HG03469 (cell line): Measurements from ENCODE around the gene WRAP53.
A peak's percentile ranks its signal among the peaks of the same experiment; 100 is the strongest.

Experiments used
- ATAC-seq: cut with Tn5 transposase; IDR thresholded peaks from one replicate; pipeline ENCODE4 v1.9.1; 2021; ENCODE audit warnings: mild to moderate bottlenecking, moderate library complexity, moderate number of reproducible peaks; ENCODE audit not compliant: unreplicated experiment

The WRAP53 gene

GRCh38 chr17:7677388-7678067, 10.7 kb upstream of the WRAP53 start:
- ATAC-seq = no peak

- no peak for ATAC-seq
Observed at GRCh38 chr17:7684851-7685532, 3.3 kb upstream of the WRAP53 start.

- peak; percentile 29 for ATAC-seq
Observed at GRCh38 chr17:7685533-7686221, 2.6 kb upstream of the WRAP53 start.

GRCh38 chr17:7686222-7687071, 1.8 kb upstream of the WRAP53 start:
- peak; percentile 32 for ATAC-seq

- ATAC-seq = no peak
Observed at GRCh38 chr17:7687072-7687907, 987 bp upstream of the WRAP53 start, which contains the start of gene TP53. TSS of gene TP53 (minus strand) at chr17:7687490. CDS start at chr17:7676594, 10,896 bp downstream.

- ATAC-seq = no peak
Observed at GRCh38 chr17:7688808-7689316, 585 bp downstream of the WRAP53 start.

- ATAC-seq = no peak
Observed at GRCh38 chr17:7695586-7695985, 7.3 kb downstream of the WRAP53 start.

GRCh38 chr17:7697828-7698588, 9.7 kb downstream of the WRAP53 start:
- ATAC-seq = no peak

GRCh38 chr17:7700510-7700909, 12.2 kb downstream of the WRAP53 start:
- no peak for ATAC-seq

GRCh38 chr17:7701681-7702080, 13.4 kb downstream of the WRAP53 start:
- ATAC-seq = no peak

GRCh38 chr17:7702776-7703175, 14.5 kb downstream of the WRAP53 start:
- ATAC-seq = no peak

- ATAC-seq = no peak
Observed at GRCh38 chr17:7703584-7704479, 15.6 kb downstream of the WRAP53 start.

- ATAC-seq = no peak
Observed at GRCh38 chr17:7704601-7705268, 16.5 kb downstream of the WRAP53 start, which contains the start of gene EFNB3. TSS of gene EFNB3 (plus strand) at chr17:7705202. CDS start at chr17:7705599, 397 bp downstream.

GRCh38 chr17:7705269-7706255, 17.3 kb downstream of the WRAP53 start:
- ATAC-seq = no peak

GRCh38 chr17:7706631-7707354, 18.5 kb downstream of the WRAP53 start:
- no peak for ATAC-seq

GRCh38 chr17:7707446-7707845, 19.2 kb downstream of the WRAP53 start:
- ATAC-seq = no peak
